PFSK-1 (cell line): Measurements from ENCODE around the gene RIN3.

ENCODE experiments used
- FOXP2 ChIP-seq: optimal IDR thresholded peaks from 2 replicates; pipeline ENCODE3; 2011; ENCODE audit warnings: borderline replicate concordance, control low read depth, inconsistent platforms; ENCODE audit not compliant: insufficient read depth; ENCODE audit errors: extremely low read length, extremely low read depth
- POLR2AphosphoS5 ChIP-seq: IDR thresholded peaks from 2 replicates; pipeline ENCODE4 v1.6.1; 2012; ENCODE audit warnings: low read depth, mild to moderate bottlenecking, control low read depth, low read length, moderate library complexity
- SIN3A ChIP-seq: IDR thresholded peaks from 2 replicates; pipeline ENCODE4 v1.6.1; 2012; ENCODE audit warnings: mild to moderate bottlenecking, low read length, moderate library complexity, borderline replicate concordance; ENCODE audit not compliant: insufficient read depth
- TAF1 ChIP-seq: IDR thresholded peaks from 2 replicates; pipeline ENCODE4 v1.6.1; 2012; ENCODE audit warnings: low read length, control low read depth, borderline replicate concordance; ENCODE audit not compliant: insufficient read depth
- TF ChIP-seq, protein P1 (sequence below), 2 experiments: IDR thresholded peaks; 2 replicates each; pipeline versions ENCODE4 v1.6.1 to v1.8.0; 2011 to 2012; ENCODE audit warnings: low read depth in 2 of 2, low read length in 2 of 2, control low read depth in 1 of 2, inconsistent platforms in 1 of 2, mild to moderate bottlenecking in 1 of 2, moderate library complexity in 1 of 2; ENCODE audit not compliant: insufficient read depth in 1 of 2

The RIN3 gene

GRCh38 chr14:92578511-92578910 is 64.9 kb downstream of the RIN3 start:
- TF ChIP-seq TAF1 (no peak), SIN3A (no peak), FOXP2 (no peak), POLR2AphosphoS5 (no peak)
- TF ChIP-seq, protein P1, sequence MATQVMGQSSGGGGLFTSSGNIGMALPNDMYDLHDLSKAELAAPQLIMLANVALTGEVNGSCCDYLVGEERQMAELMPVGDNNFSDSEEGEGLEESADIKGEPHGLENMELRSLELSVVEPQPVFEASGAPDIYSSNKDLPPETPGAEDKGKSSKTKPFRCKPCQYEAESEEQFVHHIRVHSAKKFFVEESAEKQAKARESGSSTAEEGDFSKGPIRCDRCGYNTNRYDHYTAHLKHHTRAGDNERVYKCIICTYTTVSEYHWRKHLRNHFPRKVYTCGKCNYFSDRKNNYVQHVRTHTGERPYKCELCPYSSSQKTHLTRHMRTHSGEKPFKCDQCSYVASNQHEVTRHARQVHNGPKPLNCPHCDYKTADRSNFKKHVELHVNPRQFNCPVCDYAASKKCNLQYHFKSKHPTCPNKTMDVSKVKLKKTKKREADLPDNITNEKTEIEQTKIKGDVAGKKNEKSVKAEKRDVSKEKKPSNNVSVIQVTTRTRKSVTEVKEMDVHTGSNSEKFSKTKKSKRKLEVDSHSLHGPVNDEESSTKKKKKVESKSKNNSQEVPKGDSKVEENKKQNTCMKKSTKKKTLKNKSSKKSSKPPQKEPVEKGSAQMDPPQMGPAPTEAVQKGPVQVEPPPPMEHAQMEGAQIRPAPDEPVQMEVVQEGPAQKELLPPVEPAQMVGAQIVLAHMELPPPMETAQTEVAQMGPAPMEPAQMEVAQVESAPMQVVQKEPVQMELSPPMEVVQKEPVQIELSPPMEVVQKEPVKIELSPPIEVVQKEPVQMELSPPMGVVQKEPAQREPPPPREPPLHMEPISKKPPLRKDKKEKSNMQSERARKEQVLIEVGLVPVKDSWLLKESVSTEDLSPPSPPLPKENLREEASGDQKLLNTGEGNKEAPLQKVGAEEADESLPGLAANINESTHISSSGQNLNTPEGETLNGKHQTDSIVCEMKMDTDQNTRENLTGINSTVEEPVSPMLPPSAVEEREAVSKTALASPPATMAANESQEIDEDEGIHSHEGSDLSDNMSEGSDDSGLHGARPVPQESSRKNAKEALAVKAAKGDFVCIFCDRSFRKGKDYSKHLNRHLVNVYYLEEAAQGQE (IDR thresholded peaks at IDR 0.05; ENCODE audit: insufficient read depth in 1 of 2, low read depth in 2 of 2, low read length in 2 of 2): no peak

GRCh38 chr14:92579244-92579936 is 65.8 kb downstream of the RIN3 start:
- no peak for TF ChIP-seq POLR2AphosphoS5
- no peak for TF ChIP-seq SIN3A
- no peak for TF ChIP-seq TAF1
- TF ChIP-seq FOXP2: no peak
- TF ChIP-seq, protein P1 (IDR thresholded peaks at IDR 0.05; ENCODE audit: insufficient read depth in 1 of 2, low read depth in 2 of 2, low read length in 2 of 2): no peak

DNA sequence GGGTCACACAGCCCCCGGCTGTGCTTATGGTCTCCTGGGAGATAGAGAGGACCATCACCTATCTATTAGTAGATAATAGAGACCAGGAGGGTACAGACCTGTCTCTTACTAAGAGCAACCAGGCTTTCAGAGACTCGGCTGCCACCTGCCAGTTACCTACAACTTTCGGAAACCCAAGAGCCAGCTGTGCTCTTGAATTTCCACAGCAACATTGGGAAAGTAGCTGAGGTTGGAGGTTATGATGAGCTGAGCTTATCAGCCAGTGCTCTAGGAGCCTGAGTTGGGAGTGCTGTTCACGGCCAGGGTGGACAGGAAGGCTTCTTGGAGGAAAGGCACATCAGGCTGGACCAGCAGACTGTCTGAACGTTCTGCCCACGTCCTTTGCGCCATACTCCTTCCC is 67.6 kb downstream of the RIN3 start:
- TF ChIP-seq, protein P1 (IDR thresholded peaks at IDR 0.05; ENCODE audit: insufficient read depth in 1 of 2, low read depth in 2 of 2, low read length in 2 of 2): no peak
- TF ChIP-seq FOXP2: no peak
- no peak for TF ChIP-seq POLR2AphosphoS5
- no peak for TF ChIP-seq SIN3A
- TF ChIP-seq TAF1: no peak

GRCh38 chr14:92581966-92582566 is 68.5 kb downstream of the RIN3 start:
- no peak for TF ChIP-seq FOXP2
- TF ChIP-seq SIN3A: no peak
- TF ChIP-seq TAF1: no peak
- no peak for TF ChIP-seq POLR2AphosphoS5
- TF ChIP-seq, protein P1 (IDR thresholded peaks at IDR 0.05; ENCODE audit: insufficient read depth in 1 of 2, low read depth in 2 of 2, low read length in 2 of 2): no peak
